ENCODE data around the gene VEPH1. TPM values are rescaled to one million over a fixed set of nuclear protein-coding genes. Genes with fewer than 3 reads are reported as not detected.

The VEPH1 gene
- total RNA-seq, 1 experiment from 2014 or later, result 35.1 TPM

DNA sequence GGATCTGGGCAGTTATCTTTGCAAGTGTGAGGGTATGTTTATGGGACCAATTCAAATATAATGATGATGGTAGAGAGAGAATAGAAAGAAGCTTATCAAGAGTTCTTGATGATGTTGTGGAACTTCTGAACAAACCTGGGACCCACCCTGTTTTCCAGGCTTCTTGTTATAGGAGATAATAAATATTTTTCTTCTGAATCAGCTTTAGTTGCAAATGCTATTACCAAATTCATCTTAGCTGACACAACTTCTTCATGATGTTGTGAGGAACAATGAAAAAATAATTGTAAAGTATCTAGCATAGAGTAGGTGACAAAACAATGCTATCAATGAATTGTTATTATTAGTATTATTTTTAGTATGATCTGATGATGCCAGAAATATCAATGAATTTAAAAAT, 110.1 kb downstream of the VEPH1 start:
- CTCF ChIA-PET, result interaction anchor here (0.7 kb wide), 1 partner anchor 1175 kb away, joined by 4 read pairs; no protein-coding TSS in a partner anchor
- peaks cover 9% of the 10 kb centered on the region for H3K4me1 Mint-ChIP-seq (ENCODE audit: low read depth, unreplicated experiment)
- no peak overlapping the region for H3K27ac Mint-ChIP-seq (ENCODE audit: unreplicated experiment)
- H3K4me3 Mint-ChIP-seq (ENCODE audit: low read depth, unreplicated experiment), result no peak overlapping the region
- BruUV-seq (replicated peaks), result no TSS peak
- H3K27me3 Mint-ChIP-seq (ENCODE audit: unreplicated experiment), result no peaks in the 10 kb centered on the region
- H3K9me3 Mint-ChIP-seq (ENCODE audit: low read depth, unreplicated experiment), result peaks cover 11% of the 10 kb centered on the region
- TF ChIP-seq, protein P1, sequence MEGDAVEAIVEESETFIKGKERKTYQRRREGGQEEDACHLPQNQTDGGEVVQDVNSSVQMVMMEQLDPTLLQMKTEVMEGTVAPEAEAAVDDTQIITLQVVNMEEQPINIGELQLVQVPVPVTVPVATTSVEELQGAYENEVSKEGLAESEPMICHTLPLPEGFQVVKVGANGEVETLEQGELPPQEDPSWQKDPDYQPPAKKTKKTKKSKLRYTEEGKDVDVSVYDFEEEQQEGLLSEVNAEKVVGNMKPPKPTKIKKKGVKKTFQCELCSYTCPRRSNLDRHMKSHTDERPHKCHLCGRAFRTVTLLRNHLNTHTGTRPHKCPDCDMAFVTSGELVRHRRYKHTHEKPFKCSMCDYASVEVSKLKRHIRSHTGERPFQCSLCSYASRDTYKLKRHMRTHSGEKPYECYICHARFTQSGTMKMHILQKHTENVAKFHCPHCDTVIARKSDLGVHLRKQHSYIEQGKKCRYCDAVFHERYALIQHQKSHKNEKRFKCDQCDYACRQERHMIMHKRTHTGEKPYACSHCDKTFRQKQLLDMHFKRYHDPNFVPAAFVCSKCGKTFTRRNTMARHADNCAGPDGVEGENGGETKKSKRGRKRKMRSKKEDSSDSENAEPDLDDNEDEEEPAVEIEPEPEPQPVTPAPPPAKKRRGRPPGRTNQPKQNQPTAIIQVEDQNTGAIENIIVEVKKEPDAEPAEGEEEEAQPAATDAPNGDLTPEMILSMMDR (IDR thresholded peaks at IDR 0.05; ENCODE audit: unreplicated experiment), result no peak
- no peak for DNase-seq
- intact Hi-C loops (cut with micrococcal nuclease; ENCODE audit: unreplicated experiment), result no loop called here
- no peaks in the 10 kb centered on the region for H3K36me3 Mint-ChIP-seq (ENCODE audit: insufficient read depth, unreplicated experiment)

DNA sequence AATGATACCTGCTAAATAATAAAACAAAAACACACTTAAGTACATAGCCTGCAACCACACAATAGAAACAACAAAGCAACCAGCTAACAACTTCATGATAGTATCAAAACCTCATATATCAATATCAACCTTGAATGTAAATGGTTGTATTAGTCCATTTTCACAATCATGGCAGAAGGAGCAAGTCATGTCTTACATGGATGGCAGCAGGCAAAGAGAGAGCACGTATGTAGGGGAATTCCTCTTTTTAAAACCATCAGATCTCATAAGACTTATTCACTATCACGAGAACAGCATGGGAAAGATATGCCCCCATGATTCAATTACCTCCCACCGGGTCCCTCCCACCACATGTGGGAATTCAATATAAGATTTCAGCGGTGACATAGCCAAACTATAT, 111.1 kb downstream of the VEPH1 start:
- no TSS peak for BruUV-seq (replicated peaks)
- Mint-ChIP-seq H3K4me3 (ENCODE audit: low read depth, unreplicated experiment) (no peak overlapping the region), H3K36me3 (ENCODE audit: insufficient read depth, unreplicated experiment) (no peaks in the 10 kb centered on the region), H3K27me3 (ENCODE audit: unreplicated experiment) (no peaks in the 10 kb centered on the region), H3K9me3 (ENCODE audit: low read depth, unreplicated experiment) (peaks cover 5% of the 10 kb centered on the region), H3K27ac (ENCODE audit: unreplicated experiment) (no peak overlapping the region), H3K4me1 (ENCODE audit: low read depth, unreplicated experiment) (peaks cover 9% of the 10 kb centered on the region)
- TF ChIP-seq, protein P1 (IDR thresholded peaks at IDR 0.05; ENCODE audit: unreplicated experiment), result no peak
- CTCF ChIA-PET, result no interaction called here
- no peak for DNase-seq
- intact Hi-C loops (cut with micrococcal nuclease; ENCODE audit: unreplicated experiment), result no loop called here

DNA sequence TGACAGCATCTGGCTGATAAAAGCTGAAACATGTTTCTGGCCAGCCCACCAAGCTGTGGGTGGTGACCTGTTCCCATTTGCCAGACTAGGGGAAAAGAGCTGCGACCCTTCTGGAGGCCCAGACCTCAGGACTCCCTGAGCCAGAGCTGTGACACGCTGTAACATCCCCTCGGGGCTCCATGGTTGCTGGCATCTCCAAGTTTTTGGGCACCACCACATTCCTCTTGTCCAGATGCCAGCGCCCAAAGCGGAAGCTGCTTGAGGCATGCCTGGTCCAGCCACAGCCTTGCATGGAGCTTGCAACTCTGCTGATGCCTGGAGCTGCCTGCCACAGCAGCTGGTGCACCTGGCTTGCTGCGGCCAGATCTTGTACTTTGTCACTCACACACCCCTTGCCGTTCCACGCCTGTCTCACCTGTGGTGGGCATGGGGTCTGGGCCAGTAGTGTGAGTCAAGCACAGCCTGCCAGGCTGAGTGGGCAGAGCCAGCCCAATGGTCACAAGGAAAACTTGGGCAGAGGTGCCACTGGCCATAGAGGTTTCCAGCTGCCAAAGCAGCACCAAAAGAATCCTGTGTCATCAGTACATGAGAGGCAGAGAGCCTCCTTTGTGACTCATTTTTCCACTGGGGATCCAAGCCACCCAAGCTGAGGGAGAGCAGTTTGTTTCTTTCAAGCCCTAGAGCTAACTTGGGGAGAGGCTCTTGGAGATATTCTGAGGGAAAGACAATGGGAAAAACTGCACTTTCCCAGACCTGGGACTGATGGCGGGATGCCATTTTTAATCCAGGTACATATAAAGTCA, 112.3 kb downstream of the VEPH1 start:
- no peak overlapping the region for H3K4me3 Mint-ChIP-seq (ENCODE audit: low read depth, unreplicated experiment)
- no peak for DNase-seq
- no peaks in the 10 kb centered on the region for H3K36me3 Mint-ChIP-seq (ENCODE audit: insufficient read depth, unreplicated experiment)
- peaks cover 9% of the 10 kb centered on the region for H3K4me1 Mint-ChIP-seq (ENCODE audit: low read depth, unreplicated experiment)
- TF ChIP-seq, protein P1 (IDR thresholded peaks at IDR 0.05; ENCODE audit: unreplicated experiment), result no peak
- H3K9me3 Mint-ChIP-seq (ENCODE audit: low read depth, unreplicated experiment), result peaks cover 3% of the 10 kb centered on the region
- BruUV-seq (replicated peaks), result no TSS peak
- no peaks in the 10 kb centered on the region for H3K27me3 Mint-ChIP-seq (ENCODE audit: unreplicated experiment)
- CTCF ChIA-PET, result no interaction called here
- intact Hi-C loops (cut with micrococcal nuclease; ENCODE audit: unreplicated experiment), result no loop called here
- H3K27ac Mint-ChIP-seq (ENCODE audit: unreplicated experiment), result no peak overlapping the region

DNA sequence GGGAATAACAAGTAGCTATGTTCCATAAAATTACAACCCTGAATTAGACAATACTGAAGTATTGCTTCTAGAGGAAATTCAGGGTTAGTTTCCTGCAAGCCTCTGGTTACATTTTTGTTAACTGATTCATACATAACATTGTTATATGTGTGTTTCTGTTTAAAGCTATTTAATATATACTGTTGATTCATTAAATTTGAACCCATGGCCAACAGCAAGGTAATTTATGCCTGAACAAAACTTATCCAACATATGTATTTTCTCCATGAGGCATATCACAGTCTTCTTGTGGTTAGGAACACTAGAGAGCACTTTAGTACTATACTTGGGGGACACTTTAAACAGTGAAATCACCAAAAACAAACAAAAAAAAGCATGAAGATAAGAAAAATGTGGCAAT, 114.2 kb downstream of the VEPH1 start:
- H3K27me3 Mint-ChIP-seq (ENCODE audit: unreplicated experiment), result no peaks in the 10 kb centered on the region
- no TSS peak for BruUV-seq (replicated peaks)
- CTCF ChIA-PET, result no interaction called here
- TF ChIP-seq, protein P1 (IDR thresholded peaks at IDR 0.05; ENCODE audit: unreplicated experiment), result no peak
- H3K36me3 Mint-ChIP-seq (ENCODE audit: insufficient read depth, unreplicated experiment), result no peaks in the 10 kb centered on the region
- H3K4me3 Mint-ChIP-seq (ENCODE audit: low read depth, unreplicated experiment), result no peak overlapping the region
- intact Hi-C loops (cut with micrococcal nuclease; ENCODE audit: unreplicated experiment), result loop anchor here (5.0 kb wide), 1 partner anchor 1047 kb away; no protein-coding TSS in a partner anchor
- H3K27ac Mint-ChIP-seq (ENCODE audit: unreplicated experiment), result no peak overlapping the region
- H3K9me3 Mint-ChIP-seq (ENCODE audit: low read depth, unreplicated experiment), result peaks cover 3% of the 10 kb centered on the region
- DNase-seq, result no peak
- peaks cover 9% of the 10 kb centered on the region for H3K4me1 Mint-ChIP-seq (ENCODE audit: low read depth, unreplicated experiment)
